Measurements from ENCODE around the gene SERP2.
A peak's percentile ranks its signal among the peaks of the same experiment; 100 is the strongest.

Gene SERP2

DNA sequence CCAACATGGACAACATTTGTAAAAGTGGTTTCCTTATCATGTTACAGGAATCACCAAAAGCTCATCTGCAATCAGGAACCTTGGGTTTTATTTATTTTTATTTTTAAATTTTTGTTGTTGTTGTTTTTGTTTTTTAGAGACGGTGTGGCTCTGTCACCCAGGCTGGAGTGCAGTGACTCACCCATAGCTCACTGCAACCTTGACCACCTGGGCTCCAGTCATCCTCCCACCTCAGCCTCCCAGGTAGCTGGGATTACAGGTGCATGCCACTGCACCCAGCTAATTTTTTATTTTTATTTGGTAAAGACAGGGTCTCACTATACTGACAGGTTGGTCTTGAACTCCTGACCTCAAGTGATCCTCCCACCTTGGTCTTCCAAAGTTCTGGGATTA, 13.6 kb upstream of the SERP2 start:
- DNase-seq (ENCODE audit: low spot score): no peak

DNA sequence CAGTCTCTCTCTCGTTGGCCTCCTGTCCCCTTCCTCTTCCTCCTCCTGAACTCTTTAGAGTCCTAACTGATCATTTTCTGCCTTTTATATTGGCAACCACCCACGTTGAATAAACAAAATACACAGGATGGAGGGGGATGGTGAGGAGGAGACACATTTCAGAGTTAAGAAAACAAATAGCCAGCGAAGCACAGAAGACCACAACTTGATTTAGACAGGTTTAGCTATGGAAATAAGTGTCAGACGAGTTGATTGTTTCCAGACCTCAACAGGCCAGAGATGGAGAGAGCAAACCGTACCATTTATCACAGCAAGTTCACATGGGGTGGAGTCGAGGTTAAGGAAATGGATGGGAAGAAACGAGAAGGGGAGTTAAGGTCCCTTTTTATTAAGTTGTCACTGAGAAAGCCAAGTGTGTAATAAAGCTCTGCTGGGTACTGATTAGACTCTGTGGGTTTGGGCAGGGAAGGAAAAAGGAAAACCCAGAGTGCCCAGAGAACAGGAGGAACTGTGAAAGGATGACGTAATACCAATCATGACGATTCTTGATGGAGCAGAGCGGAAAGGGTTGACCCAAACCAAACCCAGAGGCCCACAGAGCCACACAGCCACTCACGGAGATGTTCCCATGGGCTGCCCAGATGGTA, 11.1 kb upstream of the SERP2 start:
- DNase-seq (ENCODE audit: low spot score): no peak

DNA sequence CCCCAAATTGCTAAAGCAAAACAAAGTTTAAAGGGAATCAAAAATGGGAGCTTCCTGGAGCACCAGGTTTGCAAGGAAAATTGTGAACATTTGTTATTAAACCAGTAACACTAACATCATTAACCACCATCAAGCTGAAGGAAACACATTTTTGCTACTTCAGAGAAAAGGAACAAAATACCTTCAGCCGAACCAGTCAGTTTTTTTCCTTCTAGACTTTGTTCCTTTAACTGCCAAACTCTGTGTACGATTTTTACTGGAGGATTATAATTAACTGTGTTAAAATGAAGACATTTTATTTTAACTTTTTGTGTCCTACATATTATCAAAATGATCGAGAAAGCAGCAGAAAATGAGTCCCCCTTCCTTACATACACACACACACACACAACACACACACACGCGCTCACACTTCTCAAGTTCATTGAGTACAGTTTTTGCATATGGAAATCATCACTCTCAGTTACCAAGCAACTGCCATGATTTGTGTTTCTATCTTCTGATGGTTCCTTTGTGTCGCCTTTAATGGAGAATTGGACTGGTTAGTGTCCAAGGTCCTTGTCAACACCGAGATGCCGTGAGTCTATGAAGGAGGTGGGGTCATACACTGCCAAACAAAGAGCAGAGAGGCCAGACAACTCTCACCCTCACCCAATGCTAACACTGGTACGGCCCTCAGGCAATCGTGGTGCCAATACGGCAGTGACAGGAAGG, 9.8 kb upstream of the SERP2 start:
- DNase-seq (ENCODE audit: low spot score): no peak

- peak; percentile 33 for DNase-seq (ENCODE audit: low spot score)
These were observed 9.2 kb upstream of the SERP2 start for GRCh38 chr13:44364345-44365000.

GRCh38 chr13:44365008-44365407, 8.6 kb upstream of the SERP2 start:
- peak; percentile 45 for DNase-seq (ENCODE audit: low spot score)

GRCh38 chr13:44365899-44366298, 7.7 kb upstream of the SERP2 start:
- no peak for DNase-seq (ENCODE audit: low spot score)

GRCh38 chr13:44368062-44368591, 5.5 kb upstream of the SERP2 start:
- peak; percentile 41 for DNase-seq (ENCODE audit: low spot score)

GRCh38 chr13:44368599-44369368, 4.8 kb upstream of the SERP2 start:
- DNase-seq (ENCODE audit: low spot score): no peak

- DNase-seq (ENCODE audit: low spot score): no peak
These were observed 2.2 kb upstream of the SERP2 start for GRCh38 chr13:44371421-44371820.

DNA sequence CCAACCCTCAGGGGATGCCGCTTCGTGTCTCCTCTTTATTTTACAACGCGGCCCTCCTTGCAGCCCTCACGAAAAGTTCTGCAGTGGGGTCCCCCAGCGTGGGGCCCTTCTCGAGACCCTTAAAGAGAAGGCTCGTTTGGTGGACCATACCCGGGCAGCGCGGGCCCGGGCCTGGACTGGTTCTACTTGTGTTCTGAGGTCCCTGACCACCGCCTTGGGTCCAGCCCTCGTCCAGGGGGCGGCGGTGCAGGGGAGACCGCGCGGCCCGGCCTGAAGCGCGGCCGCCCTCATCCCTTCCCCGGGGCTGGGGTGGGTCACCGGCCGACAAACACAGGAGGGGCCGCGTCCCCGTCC, 400 bp upstream of the SERP2 start:
- DNase-seq (ENCODE audit: low spot score): no peak

DNA sequence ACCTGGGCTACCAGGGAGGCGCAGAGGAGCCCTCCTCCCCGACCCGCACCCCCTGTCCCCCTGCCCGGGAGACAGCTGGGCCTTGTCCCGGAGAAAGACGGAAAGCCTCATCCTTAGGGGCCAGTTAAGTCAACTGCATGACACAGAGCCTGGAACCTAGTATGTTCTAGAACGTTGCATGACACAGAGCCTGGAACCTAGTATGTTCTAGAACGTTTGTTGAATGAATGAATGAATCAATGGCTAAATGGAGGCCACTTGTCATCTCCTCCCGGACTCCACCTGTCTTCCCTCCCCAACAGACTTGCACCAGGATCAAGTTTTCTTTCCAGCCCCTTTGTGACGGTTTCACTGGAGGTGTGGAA, 706 bp downstream of the SERP2 start:
- no peak for DNase-seq (ENCODE audit: low spot score)

DNA sequence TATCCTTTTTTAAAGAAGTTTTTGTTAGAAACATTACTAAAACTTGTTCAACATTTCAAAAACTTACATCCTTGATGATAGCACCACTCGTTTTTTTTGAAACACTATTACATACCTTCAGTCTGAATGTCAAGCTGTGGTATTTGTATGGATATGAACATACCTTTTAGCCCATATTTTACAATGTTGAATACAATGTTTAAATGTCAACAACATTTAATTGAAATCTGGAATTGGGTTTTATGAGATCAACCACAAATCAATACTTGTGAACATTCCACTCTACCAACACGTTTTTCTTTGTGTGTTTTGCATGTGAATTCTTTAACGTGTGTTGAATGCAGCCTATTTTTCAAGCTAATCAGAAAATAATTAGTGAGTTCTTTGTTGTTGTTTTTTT, 4.7 kb downstream of the SERP2 start:
- no peak for DNase-seq (ENCODE audit: low spot score)

- no peak for DNase-seq (ENCODE audit: low spot score)
These were observed 6.3 kb downstream of the SERP2 start for GRCh38 chr13:44379885-44380284.

DNA sequence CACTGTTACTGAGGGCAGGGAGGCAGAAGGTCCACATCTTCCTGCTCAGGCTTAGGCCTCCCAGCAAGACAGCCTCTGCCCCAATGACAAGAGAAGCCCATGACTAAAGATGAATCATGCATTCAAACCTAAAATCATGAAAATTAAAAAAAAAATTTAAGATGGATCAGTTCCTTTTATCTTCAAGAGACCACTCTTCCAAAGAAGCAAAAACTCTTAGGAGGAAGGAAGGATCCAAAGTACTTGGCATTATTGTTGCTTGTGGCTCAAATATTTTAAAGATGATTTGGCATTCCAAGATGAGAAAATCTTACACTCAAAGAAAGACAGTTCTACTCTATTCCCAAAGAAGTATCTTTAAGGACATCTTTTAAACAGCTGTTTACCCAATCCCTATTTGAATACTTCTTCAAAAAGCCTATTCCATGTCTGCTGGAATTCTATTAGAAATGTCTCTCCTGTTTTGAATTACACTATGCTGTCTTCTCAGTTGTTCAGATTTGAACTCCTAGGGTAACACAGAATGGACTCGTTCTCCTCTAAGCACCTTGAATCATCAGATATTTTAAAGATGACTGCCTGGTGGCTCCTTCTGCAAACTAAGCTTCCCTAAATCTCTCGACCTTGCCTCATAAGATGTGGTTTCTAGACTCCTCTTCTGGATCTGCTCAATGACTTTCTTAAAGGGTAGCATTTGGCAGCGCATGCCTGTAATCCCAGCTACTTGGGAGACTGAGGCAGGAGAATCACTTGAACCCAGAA, 7.0 kb downstream of the SERP2 start:
- peak; percentile 39 for DNase-seq (ENCODE audit: low spot score)

GRCh38 chr13:44382635-44383145, 9.1 kb downstream of the SERP2 start:
- DNase-seq (ENCODE audit: low spot score): no peak

DNA sequence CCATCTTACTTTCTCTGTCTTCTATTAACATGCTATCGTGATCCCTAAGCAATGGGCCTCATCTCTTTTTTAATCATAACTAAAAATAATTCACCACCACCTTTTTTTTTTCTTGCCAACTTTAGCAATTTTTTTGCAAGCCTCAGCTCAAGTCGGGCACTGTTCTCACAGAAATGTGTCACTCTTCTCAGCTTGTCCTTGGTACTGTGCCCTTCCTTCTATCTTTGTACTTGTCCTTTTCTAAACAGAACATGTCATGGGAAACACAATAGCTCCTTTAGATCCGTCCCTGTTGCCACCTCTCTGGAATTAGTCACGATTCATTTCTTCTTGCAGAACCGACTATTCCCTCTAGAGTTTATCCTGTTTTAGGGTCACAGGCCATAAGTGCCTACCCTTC, 10.3 kb downstream of the SERP2 start:
- no peak for DNase-seq (ENCODE audit: low spot score)

DNA sequence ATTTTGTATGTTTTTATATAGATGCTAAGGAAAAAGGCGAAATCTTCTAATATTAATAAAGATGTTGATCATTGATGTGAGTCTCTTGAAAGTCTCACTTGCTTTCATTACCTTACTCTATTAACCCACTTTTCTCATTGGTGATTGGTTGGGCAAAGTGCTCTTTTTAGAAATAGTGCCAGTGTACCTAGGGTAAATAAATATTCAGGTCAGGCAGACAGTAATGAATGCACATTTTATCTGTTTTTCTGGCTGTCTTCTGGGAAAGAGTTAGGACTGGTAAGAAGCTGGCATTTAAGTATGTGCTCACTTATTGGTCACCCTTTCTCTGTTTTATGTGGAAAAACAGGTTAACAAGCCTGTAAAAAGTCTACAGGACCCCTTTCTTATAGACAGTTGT, 11.2 kb downstream of the SERP2 start:
- no peak for DNase-seq (ENCODE audit: low spot score)

DNA sequence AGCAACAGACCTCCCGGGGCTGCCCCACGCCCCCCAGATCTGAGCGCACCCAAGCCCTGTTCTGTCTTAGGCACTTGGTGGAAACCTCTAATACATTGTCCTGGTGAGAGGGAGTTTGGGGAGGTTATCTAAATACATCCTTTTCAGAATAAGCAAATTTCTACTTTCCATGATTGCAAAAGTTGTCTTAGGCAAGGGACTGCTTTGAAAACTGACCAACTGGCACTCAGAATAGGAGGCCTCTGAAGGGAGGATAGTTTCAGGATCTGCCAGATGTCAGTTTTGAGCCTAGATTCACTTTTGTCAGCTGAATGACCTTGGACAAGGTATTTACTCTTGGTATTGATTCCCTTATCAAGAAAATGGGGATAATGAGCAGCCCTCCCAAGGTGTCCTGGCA, 11.8 kb downstream of the SERP2 start:
- no peak for DNase-seq (ENCODE audit: low spot score)

GRCh38 chr13:44385847-44386246, 12.2 kb downstream of the SERP2 start:
- DNase-seq (ENCODE audit: low spot score): no peak

DNA sequence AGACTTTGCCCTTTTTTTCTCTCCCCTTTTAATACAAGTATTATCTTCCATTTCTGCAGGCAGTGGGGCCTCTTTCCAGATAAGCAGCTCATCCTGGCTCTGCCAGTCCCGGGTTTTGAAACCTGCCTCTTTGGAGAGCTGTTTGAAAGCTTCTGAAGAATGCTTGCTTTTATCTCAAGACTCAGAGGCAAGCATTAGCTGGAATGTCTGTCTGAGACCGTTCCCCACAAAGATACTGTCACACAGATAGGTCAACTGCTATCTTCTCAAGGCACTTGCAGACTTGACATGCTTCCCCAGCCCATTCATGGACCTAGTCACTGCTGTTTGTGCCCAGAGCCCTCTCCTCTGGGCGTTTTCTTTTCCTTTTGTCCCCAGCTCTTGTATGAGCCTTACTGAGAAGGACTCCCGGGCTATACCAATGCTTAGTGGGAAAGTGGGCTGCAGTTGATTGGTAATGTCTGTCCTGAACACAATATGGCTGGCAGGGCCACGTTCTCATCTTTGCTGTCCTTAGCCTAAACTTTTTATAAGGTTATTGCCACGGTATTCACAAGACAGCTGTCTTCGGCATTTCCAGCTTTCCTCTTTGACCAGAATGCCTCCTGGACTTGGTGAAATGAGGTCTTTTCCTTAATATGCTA, 13.4 kb downstream of the SERP2 start:
- no peak for DNase-seq (ENCODE audit: low spot score)

GRCh38 chr13:44388427-44389059, 14.9 kb downstream of the SERP2 start:
- no peak for DNase-seq (ENCODE audit: low spot score)
